Pancreas (tissue), 10 donors: ENCODE results near the gene SNRK. TPM values are rescaled to one million over a fixed set of nuclear protein-coding genes. Genes with fewer than 3 reads are reported as not detected.

Experiments used
- ATAC-seq, 4 donors: fragments of 200-7000 bp; cut with Tn5 transposase; one replicate each; pipeline versions ENCODE4 v1.8.0 to v1.9.1; 2020; ENCODE audit warnings: mild to moderate bottlenecking in 4 of 4, moderate library complexity in 4 of 4
- DNase-seq, 6 donors: peaks; one replicate each; pipeline ENCODE4 v3.0.0-alpha.2; 2020
- FAIRE-seq: peaks from 2 replicates; lab custom pipeline; 2012; peaks lifted over from hg19 to GRCh38; lab: Jason Lieb, UNC
- H3K27ac ChIP-seq, 4 donors: fragments of 200-600 bp; sonication (generic); 1 replicate in 3 of 4; 2 replicates in 1 of 4; pipeline versions ENCODE4 v1.5.0 to v1.8.0; 2020
- H3K27me3 ChIP-seq, 4 donors: fragments of 200-600 bp; one replicate each; pipeline ENCODE4 v1.8.0; 2021
- H3K36me3 ChIP-seq, 3 donors: fragments of 200-600 bp; sonication (generic) in 1 of 3; one replicate each; pipeline versions ENCODE4 v1.5.0 to v1.8.0; 2020 to 2021
- H3K4me1 ChIP-seq, 3 donors: fragments of 200-600 bp; one replicate each; pipeline ENCODE4 v1.8.0; 2021
- H3K4me3 ChIP-seq, 4 donors: fragments of 200-600 bp; sonication (generic) in 2 of 4; one replicate each; pipeline versions ENCODE4 v1.5.0 to v1.8.0; 2020 to 2021
- H3K9me3 ChIP-seq, 4 donors: fragments of 200-600 bp; one replicate each; pipeline ENCODE4 v1.8.0; 2021
- CTCF ChIP-seq, 4 donors: fragments of 200-600 bp; sonication (generic) in 3 of 4; IDR thresholded peaks; one replicate each; pipeline versions ENCODE4 v1.5.0 to v1.8.0; 2021; ENCODE audit warnings: antibody characterized with exemption in 4 of 4
- WGBS, 2 donors: extraction: QIAGEN DNeasy Blood & Tissue Kit; methylation state at CpG; one replicate each; pipeline ENCODE4 v1.1.7; 2013; 5-methylcytosine and 5-hydroxymethylcytosine counted together
- intact Hi-C, 3 donors: fragments of 100-400 bp; cut with DNase I; formaldehyde crosslinking; loops; one replicate each; pipeline versions ENCODE4 v1.11.1 to v1.14.2; 2022
- polyA plus RNA-seq, 2 donors: library from polyadenylated mRNA; stranded (reverse); fragments of 200-250 nt; gene quantifications; one replicate each; pipeline ENCODE4 v1.2.3, GENCODE V29; 2013
- total RNA-seq, 6 donors: library from RNA; stranded (reverse); fragmentation: NEBNext Ultra II Directional in 4 of 6; extraction: Animal tissue kit (Norgen Biotek cat#: 25700) in 4 of 6; gene quantifications; one replicate each; pipeline versions ENCODE4 v1.2.1 to v1.2.4, GENCODE V29; 2021 to 2023
- donor health status: healthy with polysubstance abuse.
- donor health status: DM: no; HTN: no; CAD: no; lungs with moderate emphysema.
- donor health status: DM: no; HTN: no; CAD: no.
- donor health status: control.
- donor health status: control.
- donor health status: Bipolar disorder and iron deficiency.
- donor health status: DM: yes; HTN: yes; CAD: no.
- donor health status: DM: no; HTN: no; CAD: no.
- donor health status: DM: no; HTN: no; CAD: no.
- donor health status: DM: yes; HTN: yes; CAD: no.

Gene SNRK
- total and polyA plus RNA-seq, 8 donors: 6.3 to 24.2 (median 17.2) TPM

GRCh38 chr3:43363621-43364266, 77.4 kb downstream of the SNRK start:
- Histone ChIP-seq H3K27ac (no peak overlapping the region), H3K36me3 (no peaks in the 10 kb centered on the region), H3K9me3 (no peaks in the 10 kb centered on the region), H3K27me3 (no peaks in the 10 kb centered on the region), H3K4me3 (no peak overlapping the region), H3K4me1 (no peaks in the 10 kb centered on the region)
- ATAC-seq: peak in 1 of 4 donors; percentile 28
- FAIRE-seq: no peak
- WGBS, 2 donors: 63 to 80% methylated on average over 22 to 26 of the region's 26 CpGs
- intact Hi-C loops: no loop called here
- DNase-seq: peak in 1 of 6 donors; percentile 67
- no peak for TF ChIP-seq CTCF (IDR thresholded peaks at IDR 0.05)

GRCh38 chr3:43364494-43364893, 78.2 kb downstream of the SNRK start:
- DNase-seq (no peak), ATAC-seq (no peak), FAIRE-seq (no peak)
- Histone ChIP-seq H3K27me3 (no peaks in the 10 kb centered on the region), H3K4me3 (no peak overlapping the region), H3K4me1 (no peaks in the 10 kb centered on the region), H3K9me3 (no peaks in the 10 kb centered on the region), H3K36me3 (no peaks in the 10 kb centered on the region), H3K27ac (no peak overlapping the region)
- intact Hi-C loops: no loop called here
- WGBS, 2 donors: 98% methylated on average over 14 of the region's 14 CpGs
- no peak for TF ChIP-seq CTCF (IDR thresholded peaks at IDR 0.05)

GRCh38 chr3:43364926-43365325, 78.6 kb downstream of the SNRK start:
- no peak overlapping the region for H3K27ac ChIP-seq
- H3K27me3 ChIP-seq: no peaks in the 10 kb centered on the region
- H3K36me3 ChIP-seq: no peaks in the 10 kb centered on the region
- ATAC-seq (no peak), FAIRE-seq (no peak), DNase-seq (no peak)
- no peak for TF ChIP-seq CTCF (IDR thresholded peaks at IDR 0.05)
- intact Hi-C loops: no loop called here
- H3K4me3 ChIP-seq: no peak overlapping the region
- H3K4me1 ChIP-seq: no peaks in the 10 kb centered on the region
- 97% methylated on average over 14 of the region's 14 CpGs for WGBS, 2 donors
- H3K9me3 ChIP-seq: no peaks in the 10 kb centered on the region

GRCh38 chr3:43365601-43366305, 79.4 kb downstream of the SNRK start:
- no peak overlapping the region for H3K4me3 ChIP-seq
- WGBS, 2 donors: 94 to 96% methylated on average over 12 of the region's 12 CpGs
- DNase-seq: peak in 1 of 6 donors; percentile 67
- TF ChIP-seq CTCF (IDR thresholded peaks at IDR 0.05): no peak
- no peak for FAIRE-seq
- H3K4me1 ChIP-seq: no peaks in the 10 kb centered on the region
- H3K27ac ChIP-seq: no peak overlapping the region
- no peaks in the 10 kb centered on the region for H3K36me3 ChIP-seq
- intact Hi-C loops: no loop called here
- H3K27me3 ChIP-seq: no peaks in the 10 kb centered on the region
- no peak for ATAC-seq
- no peaks in the 10 kb centered on the region for H3K9me3 ChIP-seq

GRCh38 chr3:43366481-43366880, 80.1 kb downstream of the SNRK start:
- ATAC-seq: no peak
- WGBS, 2 donors: 74 to 79% methylated on average over 11 of the region's 11 CpGs
- H3K27ac ChIP-seq: no peak overlapping the region
- no peaks in the 10 kb centered on the region for H3K36me3 ChIP-seq
- H3K9me3 ChIP-seq: no peaks in the 10 kb centered on the region
- H3K4me3 ChIP-seq: no peak overlapping the region
- FAIRE-seq: no peak
- H3K4me1 ChIP-seq: no peaks in the 10 kb centered on the region
- DNase-seq: no peak
- intact Hi-C loops: no loop called here
- TF ChIP-seq CTCF (IDR thresholded peaks at IDR 0.05): no peak
- H3K27me3 ChIP-seq: no peaks in the 10 kb centered on the region
